Measurements from ENCODE around the gene SLC28A1. TPM values are rescaled to one million over a fixed set of nuclear protein-coding genes. Genes with fewer than 3 reads are reported as not detected.

SLC28A1 gene
- total RNA-seq, 1 experiment from 2014 or later, result not detected

GRCh38 chr15:84922530-84922929 is 38.1 kb downstream of the SLC28A1 start:
- intact Hi-C loops (cut with micrococcal nuclease), result no loop called here
- no peak for DNase-seq (ENCODE audit: low read depth, low spot score)
- Histone ChIP-seq H3K27ac (ENCODE audit: low read depth, low read length) (no peak overlapping the region), H3K36me3 (ENCODE audit: control insufficient read depth in 1 of 2, insufficient read depth in 2 of 2, low read length in 2 of 2) (no peaks in the 10 kb centered on the region), H3K4me2 (ENCODE audit: low read length) (no peak overlapping the region), H3K4me1 (ENCODE audit: control insufficient read depth in 1 of 2, insufficient read depth in 2 of 2, low read length in 2 of 2) (peaks cover 3% of the 10 kb centered on the region in 2 experiments; a peak in 3 of 4 replicates), H3K9ac (ENCODE audit: low read length) (no peak overlapping the region), H3K27me3 (ENCODE audit: insufficient read depth, low read length) (no peaks in the 10 kb centered on the region), H2AFZ (ENCODE audit: low read depth, low read length, poor library complexity, severe bottlenecking) (no peak overlapping the region), H3K9me2 (ENCODE audit: insufficient read depth) (no peaks in the 10 kb centered on the region), H3K4me3 (replicated peaks in 1 of 2; ENCODE audit: low read depth in 1 of 2, low read length in 2 of 2) (no peak overlapping the region), H4K20me1 (ENCODE audit: insufficient read depth) (no peaks in the 10 kb centered on the region), H3K79me2 (ENCODE audit: insufficient read depth, low read length) (no peaks in the 10 kb centered on the region), H3K9me3 (ENCODE audit: control insufficient read depth in 1 of 2, insufficient read depth in 1 of 2, low read depth in 1 of 2, low read length in 2 of 2) (no peaks in the 10 kb centered on the region)
- POLR2A ChIA-PET, result no interaction called here
- RAD21 ChIA-PET (ENCODE audit: low non-redundant PET in 1 of 2, low total read pairs in 2 of 2, uncharacterized antibody in 2 of 2, unreplicated experiment in 2 of 2), result no interaction called here
- CTCF ChIA-PET, result no interaction called here
- BruUV-seq (replicated peaks), result no TSS peak
- ATAC-seq, result no peak
- no peak for TF ChIP-seq FOSL1 (IDR thresholded peaks at IDR 0.05; ENCODE audit: low read depth)
- TF ChIP-seq ZBTB33 (IDR thresholded peaks at IDR 0.05; ENCODE audit: extremely low read depth, insufficient replicate concordance, low read length), result no peak
- TF ChIP-seq CBX3 (IDR thresholded peaks at IDR 0.05; ENCODE audit: low read depth), result no peak
- no peak for TF ChIP-seq EGR1 (IDR thresholded peaks at IDR 0.05; ENCODE audit: low read depth)
- TF ChIP-seq EZH2 (IDR thresholded peaks at IDR 0.05), result no peak
- no peak for TF ChIP-seq ATF3 (IDR thresholded peaks at IDR 0.05)

- Histone ChIP-seq H3K4me1 (ENCODE audit: control insufficient read depth in 1 of 2, insufficient read depth in 2 of 2, low read length in 2 of 2) (peaks cover 12 to 19% of the 10 kb centered on the region in 2 experiments), H2AFZ (ENCODE audit: low read depth, low read length, poor library complexity, severe bottlenecking) (no peak overlapping the region), H4K20me1 (ENCODE audit: insufficient read depth) (no peaks in the 10 kb centered on the region), H3K9ac (ENCODE audit: low read length) (no peak overlapping the region), H3K9me3 (ENCODE audit: control insufficient read depth in 1 of 2, insufficient read depth in 1 of 2, low read depth in 1 of 2, low read length in 2 of 2) (no peaks in the 10 kb centered on the region), H3K9me2 (ENCODE audit: insufficient read depth) (no peaks in the 10 kb centered on the region), H3K79me2 (ENCODE audit: insufficient read depth, low read length) (no peaks in the 10 kb centered on the region), H3K27ac (ENCODE audit: low read depth, low read length) (no peak overlapping the region), H3K4me2 (ENCODE audit: low read length) (no peak overlapping the region), H3K27me3 (ENCODE audit: insufficient read depth, low read length) (no peaks in the 10 kb centered on the region), H3K36me3 (ENCODE audit: control insufficient read depth in 1 of 2, insufficient read depth in 2 of 2, low read length in 2 of 2) (no peaks in the 10 kb centered on the region), H3K4me3 (replicated peaks in 1 of 2; ENCODE audit: low read depth in 1 of 2, low read length in 2 of 2) (no peak overlapping the region)
- intact Hi-C loops (cut with micrococcal nuclease), result no loop called here
- TF ChIP-seq ATF3 (IDR thresholded peaks at IDR 0.05) (no peak), ELF1 (IDR thresholded peaks at IDR 0.05; ENCODE audit: borderline replicate concordance, low read depth) (no peak), EZH2phosphoT487 (IDR thresholded peaks at IDR 0.05; ENCODE audit: borderline replicate concordance) (no peak), YY1 (IDR thresholded peaks at IDR 0.05; ENCODE audit: extremely low read depth, insufficient replicate concordance, low read depth, low read length) (no peak), ZFX (IDR thresholded peaks at IDR 0.05) (no peak), CBX3 (IDR thresholded peaks at IDR 0.05; ENCODE audit: low read depth) (no peak), EGR1 (IDR thresholded peaks at IDR 0.05; ENCODE audit: low read depth) (no peak), RAD21 (IDR thresholded peaks at IDR 0.05; ENCODE audit: low read depth) (no peak), JUND (IDR thresholded peaks at IDR 0.05) (no peak), POLR2A (IDR thresholded peaks at IDR 0.05; ENCODE audit: borderline replicate concordance, extremely low read depth, insufficient read depth, insufficient read length) (no peak)
- BruUV-seq (replicated peaks), result no TSS peak
- RAD21 ChIA-PET (ENCODE audit: low non-redundant PET in 1 of 2, low total read pairs in 2 of 2, uncharacterized antibody in 2 of 2, unreplicated experiment in 2 of 2), result no interaction called here
- ATAC-seq (no peak), DNase-seq (ENCODE audit: low read depth, low spot score) (no peak)
- CTCF ChIA-PET, result interaction anchor here (0.6 kb wide), 1 partner anchor 107 kb away, joined by 3 read pairs; no protein-coding TSS in a partner anchor
- POLR2A ChIA-PET, result no interaction called here
Measured at GRCh38 chr15:84924077-84924731, 39.7 kb downstream of the SLC28A1 start.
